ENCODE results near the gene EHF.

The EHF gene

DNA sequence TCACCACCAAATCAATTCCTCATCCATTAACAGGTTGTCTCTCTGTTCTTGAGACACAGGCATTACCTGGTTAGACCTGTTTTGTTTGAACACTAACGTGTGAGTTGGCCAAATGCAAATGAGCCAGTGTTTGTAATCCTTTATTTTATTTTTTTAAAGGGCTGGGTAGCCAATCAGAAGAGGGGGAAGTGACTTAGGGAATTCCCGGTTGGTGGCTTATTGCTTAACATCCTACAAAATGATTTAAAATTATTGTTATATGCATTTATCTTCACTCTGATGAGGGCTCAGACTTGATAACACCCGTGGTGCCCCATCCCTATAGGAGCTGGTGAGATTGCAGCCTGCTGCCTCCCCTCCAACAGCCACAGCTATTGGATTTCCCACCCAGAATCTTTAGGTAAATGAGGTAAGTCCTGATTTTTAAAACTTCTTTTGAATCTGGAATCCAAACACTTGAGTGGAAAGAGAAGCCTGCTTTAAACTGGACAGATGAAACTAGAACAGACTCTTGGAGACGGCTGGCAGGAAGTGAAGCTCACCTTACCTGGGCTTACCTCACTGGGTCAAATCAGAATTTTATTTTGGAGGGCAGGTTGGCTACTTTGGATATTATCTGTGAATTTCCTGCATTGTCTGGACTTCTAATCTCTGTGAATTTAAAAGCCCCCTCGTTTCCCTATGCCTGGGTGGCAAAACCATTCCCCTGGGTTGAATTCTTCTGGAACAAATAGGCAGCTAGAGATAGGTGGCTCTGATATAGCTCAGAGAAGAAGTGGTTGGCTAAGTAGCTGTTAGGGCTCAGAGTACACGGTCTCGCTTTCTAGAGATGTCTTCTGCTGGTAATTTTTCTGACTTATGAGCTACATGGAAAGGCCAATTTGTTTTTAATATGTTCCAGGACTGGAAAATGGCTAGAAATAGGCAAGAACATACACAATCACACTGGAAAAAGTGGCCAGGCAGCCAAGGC is at the start of gene EHF:
EHF (plus strand) TSS at position 274 of the 973 bp plus-strand sequence. CDS start 21,538 bp downstream, outside the sequence.
- TF ChIP-seq FOXP2 (optimal IDR thresholded peaks at IDR 0.05; ENCODE audit: control extremely low read depth, extremely low read length, insufficient read depth) (no peak), EZH2 (IDR thresholded peaks at IDR 0.05) (no peak), POLR2AphosphoS5 (IDR thresholded peaks at IDR 0.05; ENCODE audit: borderline replicate concordance, low read depth, low read length) (no peak)
- Histone ChIP-seq H3K27ac (no peak within 1 kb of the TSS), H3K9ac (ENCODE audit: insufficient read length) (no peak within 1 kb of the TSS), H3K36me3 (ENCODE audit: insufficient read depth, low read length) (no peaks in the 10 kb centered on the region), H3K9me3 (ENCODE audit: low read depth, low read length) (no peaks in the 10 kb centered on the region), H3K4me3 (no peak within 1 kb of the TSS)
- DNase-seq (ENCODE audit: low read depth, low spot score) = no peak

DNA sequence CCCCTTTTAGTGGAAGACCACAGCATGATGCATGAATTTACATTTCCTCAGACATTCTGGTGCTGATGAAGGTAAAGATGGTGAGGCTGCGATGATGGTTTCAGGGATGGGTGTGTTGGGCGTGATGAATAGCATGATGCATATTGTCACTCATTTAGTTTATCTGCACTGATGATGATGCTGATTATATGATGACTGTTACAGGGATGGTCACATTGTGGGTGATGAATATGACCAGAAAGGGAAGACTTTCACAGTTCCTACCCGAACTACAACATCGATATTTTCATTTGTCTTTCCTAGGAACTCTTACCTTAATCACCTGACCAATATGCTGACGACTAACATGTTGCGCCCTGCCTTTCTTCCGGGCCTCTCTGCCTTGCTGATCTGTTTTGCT is 47.4 kb upstream of the EHF start:
- Histone ChIP-seq H3K36me3 (ENCODE audit: insufficient read depth, low read length) (no peaks in the 10 kb centered on the region), H3K9ac (ENCODE audit: insufficient read length) (no peak overlapping the region), H3K4me3 (no peak overlapping the region), H3K9me3 (ENCODE audit: low read depth, low read length) (no peaks in the 10 kb centered on the region), H3K27ac (no peak overlapping the region)
- TF ChIP-seq FOXP2 (optimal IDR thresholded peaks at IDR 0.05; ENCODE audit: control extremely low read depth, extremely low read length, insufficient read depth) (no peak), EZH2 (IDR thresholded peaks at IDR 0.05) (no peak), POLR2AphosphoS5 (IDR thresholded peaks at IDR 0.05; ENCODE audit: borderline replicate concordance, low read depth, low read length) (no peak)
- no peak for DNase-seq (ENCODE audit: low read depth, low spot score)

DNA sequence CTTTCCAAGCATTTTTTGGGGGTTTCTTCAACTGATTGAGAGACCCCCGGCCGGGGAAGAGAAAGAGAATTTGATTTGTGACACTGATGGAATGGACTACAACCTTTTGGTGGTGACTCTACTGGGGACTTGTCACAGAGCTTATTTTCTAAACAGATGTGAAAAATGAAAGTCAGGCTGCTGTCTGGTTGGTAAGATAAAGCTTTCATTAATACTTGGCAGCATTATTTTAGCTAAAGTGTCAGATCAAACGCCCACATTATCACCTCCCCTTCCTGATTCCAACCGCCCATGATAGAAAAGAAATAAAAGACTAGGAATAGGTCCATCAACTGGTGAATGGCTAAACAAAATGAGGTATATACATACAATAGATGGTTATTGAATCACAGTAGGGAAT is 45.6 kb upstream of the EHF start:
- Histone ChIP-seq H3K36me3 (ENCODE audit: insufficient read depth, low read length) (no peaks in the 10 kb centered on the region), H3K9ac (ENCODE audit: insufficient read length) (no peak overlapping the region), H3K9me3 (ENCODE audit: low read depth, low read length) (no peaks in the 10 kb centered on the region), H3K4me3 (no peak overlapping the region), H3K27ac (no peak overlapping the region)
- TF ChIP-seq FOXP2 (optimal IDR thresholded peaks at IDR 0.05; ENCODE audit: control extremely low read depth, extremely low read length, insufficient read depth) (no peak), POLR2AphosphoS5 (IDR thresholded peaks at IDR 0.05; ENCODE audit: borderline replicate concordance, low read depth, low read length) (no peak), EZH2 (IDR thresholded peaks at IDR 0.05) (no peak)
- DNase-seq (ENCODE audit: low read depth, low spot score) = no peak

DNA sequence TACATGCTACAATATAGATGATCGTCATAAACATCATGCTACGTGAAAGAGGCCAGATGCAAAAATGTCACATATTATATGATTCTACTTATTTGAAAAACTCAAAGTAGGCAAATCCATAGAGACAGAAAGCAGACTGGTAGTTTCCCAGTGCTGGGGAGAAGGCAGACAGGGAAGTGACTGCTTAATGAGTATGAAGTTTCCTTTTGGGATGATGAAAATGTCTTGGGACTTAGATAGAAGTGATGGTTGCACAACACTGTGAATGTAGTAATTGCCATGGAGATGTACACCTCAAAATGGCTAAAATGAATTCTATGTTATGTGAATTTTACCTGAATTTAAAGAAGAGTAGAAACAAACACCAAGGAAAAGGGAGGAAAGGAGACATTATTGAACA is 45.2 kb upstream of the EHF start:
- no peaks in the 10 kb centered on the region for H3K9me3 ChIP-seq (ENCODE audit: low read depth, low read length)
- H3K36me3 ChIP-seq (ENCODE audit: insufficient read depth, low read length) = no peaks in the 10 kb centered on the region
- H3K4me3 ChIP-seq = no peak overlapping the region
- no peak for DNase-seq (ENCODE audit: low read depth, low spot score)
- no peak overlapping the region for H3K27ac ChIP-seq
- no peak overlapping the region for H3K9ac ChIP-seq (ENCODE audit: insufficient read length)
- TF ChIP-seq FOXP2 (optimal IDR thresholded peaks at IDR 0.05; ENCODE audit: control extremely low read depth, extremely low read length, insufficient read depth) = no peak
- no peak for TF ChIP-seq POLR2AphosphoS5 (IDR thresholded peaks at IDR 0.05; ENCODE audit: borderline replicate concordance, low read depth, low read length)
- TF ChIP-seq EZH2 (IDR thresholded peaks at IDR 0.05) = no peak

DNA sequence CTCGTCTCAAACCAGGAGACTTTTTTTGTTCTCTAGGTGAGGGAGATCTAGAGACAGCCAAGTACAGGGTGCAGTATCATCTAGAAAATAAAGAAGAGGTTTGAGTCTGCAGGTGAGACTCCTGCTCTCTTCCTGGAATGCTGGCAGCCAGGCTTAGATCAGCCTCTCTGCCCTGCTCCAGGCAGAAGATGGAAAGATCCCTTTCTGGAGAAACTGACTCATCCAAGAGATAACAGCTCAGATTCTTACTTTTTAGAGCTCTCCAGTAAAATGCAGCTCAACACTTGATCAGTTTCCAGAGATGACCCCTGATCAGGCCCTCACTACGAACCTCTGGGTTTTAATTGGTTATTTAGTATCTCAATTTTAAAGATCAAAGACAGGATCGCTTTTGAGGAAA is 44.6 kb upstream of the EHF start:
- TF ChIP-seq POLR2AphosphoS5 (IDR thresholded peaks at IDR 0.05; ENCODE audit: borderline replicate concordance, low read depth, low read length) = no peak
- no peak for TF ChIP-seq FOXP2 (optimal IDR thresholded peaks at IDR 0.05; ENCODE audit: control extremely low read depth, extremely low read length, insufficient read depth)
- no peak for DNase-seq (ENCODE audit: low read depth, low spot score)
- Histone ChIP-seq H3K4me3 (no peak overlapping the region), H3K36me3 (ENCODE audit: insufficient read depth, low read length) (no peaks in the 10 kb centered on the region), H3K9ac (ENCODE audit: insufficient read length) (no peak overlapping the region), H3K27ac (no peak overlapping the region), H3K9me3 (ENCODE audit: low read depth, low read length) (no peaks in the 10 kb centered on the region)

DNA sequence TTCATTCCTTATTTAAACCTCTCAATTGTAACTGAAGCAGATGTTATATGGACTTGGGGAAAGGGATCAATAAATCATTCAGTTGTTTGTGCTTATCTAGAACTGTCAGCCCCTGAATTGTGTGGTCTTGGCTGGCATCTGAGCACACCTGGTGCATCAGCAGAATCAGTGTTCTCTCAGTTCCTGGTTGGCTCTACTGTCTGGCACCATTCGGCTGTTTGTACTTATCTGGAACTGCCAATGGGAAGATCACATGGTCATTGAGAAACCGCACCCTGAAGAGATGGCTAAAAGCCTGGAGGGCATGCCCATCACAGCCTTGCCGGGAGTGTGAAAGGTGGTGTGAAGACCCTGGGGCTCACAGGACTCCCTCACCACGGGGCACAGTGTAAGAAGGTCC is 37.1 kb upstream of the EHF start:
- no peak for TF ChIP-seq POLR2AphosphoS5 (IDR thresholded peaks at IDR 0.05; ENCODE audit: borderline replicate concordance, low read depth, low read length)
- Histone ChIP-seq H3K4me3 (no peak overlapping the region), H3K36me3 (ENCODE audit: insufficient read depth, low read length) (no peaks in the 10 kb centered on the region), H3K27ac (no peak overlapping the region), H3K9ac (ENCODE audit: insufficient read length) (no peak overlapping the region), H3K9me3 (ENCODE audit: low read depth, low read length) (no peaks in the 10 kb centered on the region)
- no peak for DNase-seq (ENCODE audit: low read depth, low spot score)

DNA sequence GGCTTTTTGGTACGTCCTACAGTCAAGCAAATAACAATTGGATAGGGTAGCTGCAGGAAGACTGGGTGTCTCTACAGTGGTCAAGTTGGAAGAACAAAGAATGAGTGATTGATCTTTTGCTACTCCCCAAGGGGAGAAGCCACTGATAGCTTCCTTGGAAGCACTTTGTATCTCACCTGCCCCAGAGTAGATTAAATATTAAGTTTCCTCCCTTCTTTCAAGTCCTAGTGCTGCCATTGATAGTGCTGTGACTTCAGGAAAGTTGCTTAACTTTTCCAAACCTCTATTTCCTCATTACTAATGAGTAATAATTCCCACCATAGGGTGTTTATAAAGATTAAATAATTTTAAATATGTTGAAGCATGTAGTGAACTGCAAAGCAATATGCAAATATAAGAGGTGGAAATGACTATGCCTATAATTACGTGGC is 35.6 kb upstream of the EHF start:
- Histone ChIP-seq H3K9me3 (ENCODE audit: low read depth, low read length) (no peaks in the 10 kb centered on the region), H3K27ac (no peak overlapping the region), H3K4me3 (no peak overlapping the region), H3K9ac (ENCODE audit: insufficient read length) (no peak overlapping the region), H3K36me3 (ENCODE audit: insufficient read depth, low read length) (no peaks in the 10 kb centered on the region)
- DNase-seq (ENCODE audit: low read depth, low spot score) = no peak
- TF ChIP-seq FOXP2 (optimal IDR thresholded peaks at IDR 0.05; ENCODE audit: control extremely low read depth, extremely low read length, insufficient read depth) = no peak
- no peak for TF ChIP-seq POLR2AphosphoS5 (IDR thresholded peaks at IDR 0.05; ENCODE audit: borderline replicate concordance, low read depth, low read length)
- no peak for TF ChIP-seq EZH2 (IDR thresholded peaks at IDR 0.05)

DNA sequence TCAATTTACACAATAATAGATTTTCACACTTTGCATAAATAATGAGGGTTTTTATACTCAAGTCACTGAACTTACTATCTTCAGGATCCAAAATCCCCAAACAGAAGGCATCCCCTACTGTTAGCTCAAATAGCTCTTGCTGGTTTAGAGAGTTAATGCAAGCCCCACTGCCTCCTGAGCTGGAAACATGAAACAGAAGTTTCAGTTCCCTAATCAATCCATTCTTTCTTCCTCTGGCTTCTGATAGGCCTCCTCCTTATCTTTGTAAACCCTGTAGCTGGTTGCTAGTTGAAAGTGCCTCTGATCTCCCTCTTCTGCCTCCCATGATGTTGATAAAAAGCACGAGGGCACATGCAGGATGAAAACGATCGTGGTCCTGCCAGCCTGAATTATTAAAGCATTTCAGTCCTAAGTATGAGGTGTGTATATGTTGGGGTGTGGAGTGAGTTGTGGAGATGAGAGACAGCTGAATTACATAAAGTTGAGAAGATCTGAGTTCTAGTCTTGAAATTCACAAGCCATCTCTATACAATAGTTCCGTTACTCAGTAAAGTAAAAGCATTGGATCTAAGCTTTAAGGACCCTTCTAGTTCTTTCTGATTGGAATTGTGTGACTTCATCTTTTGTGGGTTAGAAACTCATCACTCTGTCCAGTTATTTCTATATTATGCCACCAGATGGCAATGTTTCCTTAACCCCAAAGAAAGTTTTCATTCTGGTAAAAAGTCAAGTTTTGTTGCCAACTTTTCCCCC is 35.0 kb upstream of the EHF start:
- Histone ChIP-seq H3K27ac (no peak overlapping the region), H3K4me3 (no peak overlapping the region), H3K9me3 (ENCODE audit: low read depth, low read length) (no peaks in the 10 kb centered on the region), H3K9ac (ENCODE audit: insufficient read length) (no peak overlapping the region), H3K36me3 (ENCODE audit: insufficient read depth, low read length) (no peaks in the 10 kb centered on the region)
- DNase-seq (ENCODE audit: low read depth, low spot score) = peak; percentile 16
- no peak for TF ChIP-seq EZH2 (IDR thresholded peaks at IDR 0.05)
- no peak for TF ChIP-seq FOXP2 (optimal IDR thresholded peaks at IDR 0.05; ENCODE audit: control extremely low read depth, extremely low read length, insufficient read depth)
- TF ChIP-seq POLR2AphosphoS5 (IDR thresholded peaks at IDR 0.05; ENCODE audit: borderline replicate concordance, low read depth, low read length) = no peak

All from SK-N-MC (cell line).